GM08714 (cell line): Measurements from ENCODE around the gene ATP5F1A.
"Not testable (repeated sequence)": the region's sequence is repeated elsewhere in the genome, so short reads cannot be mapped to it uniquely, and the experiment has no call there.

Source experiments
- H3K4me3 ChIP-seq: fragments of 200-500 bp; sonication (Bioruptor generic); 2 replicates; pipeline ENCODE4 v1.5.1; 2014; ENCODE audit warnings: mild to moderate bottlenecking, low read length, inconsistent platforms
- ZNF274 ChIP-seq: IDR thresholded peaks from 2 replicates; pipeline ENCODE4 v1.6.1; 2012; ENCODE audit warnings: mild to moderate bottlenecking, low read depth, low read length

The ATP5F1A gene

DNA sequence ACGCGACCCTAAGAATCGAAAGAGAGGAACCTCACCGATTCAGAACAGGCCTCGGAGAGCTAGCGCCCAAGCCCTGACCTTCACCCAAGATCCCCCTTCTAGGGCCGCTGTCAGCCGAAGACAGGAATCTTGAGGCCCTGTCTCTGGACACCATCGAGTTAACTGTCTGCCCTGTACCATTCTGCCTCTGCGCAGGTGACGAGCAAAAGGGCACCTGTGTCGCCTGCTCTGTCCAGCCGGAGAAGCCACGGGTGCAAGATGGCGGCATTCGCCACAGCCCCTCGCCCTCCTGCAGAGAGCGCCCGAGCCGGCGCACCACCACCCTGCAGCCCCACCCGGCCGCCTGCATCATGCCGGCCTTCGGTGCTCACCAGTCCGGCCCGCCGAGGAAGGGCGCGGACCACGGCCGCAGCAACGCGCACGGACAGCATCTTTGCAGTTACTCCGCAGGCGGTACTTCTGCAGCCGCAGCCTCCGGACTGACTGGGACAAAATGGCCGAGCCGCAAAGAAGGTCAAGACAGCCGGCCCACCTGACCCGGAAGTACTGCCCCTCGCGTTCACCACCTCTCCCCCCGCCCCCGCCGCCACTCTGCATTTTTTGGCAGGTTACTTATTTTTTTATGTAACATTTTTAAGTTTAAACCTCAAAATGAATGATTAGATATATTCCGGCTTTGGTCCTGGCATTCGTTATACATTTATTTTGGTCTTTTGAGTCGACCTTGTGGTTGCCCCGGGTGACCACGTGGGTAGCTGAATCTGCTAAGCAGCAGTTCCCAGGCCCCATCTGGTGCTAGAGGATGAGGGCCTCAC, at the start of gene ATP5F1A:
Gene ATP5F1A, minus strand, starts transcription at position 496 of the 815 bp plus-strand sequence. Its CDS starts 65 bp downstream, at position 431.
- H3K4me3 ChIP-seq: peak within 1 kb of the TSS; percentile 89
- no peak for TF ChIP-seq ZNF274

GRCh38 chr18:46141199-46141598, 43.1 kb upstream of the ATP5F1A start:
- no peak overlapping the region for H3K4me3 ChIP-seq
- no peak for TF ChIP-seq ZNF274

- no peak overlapping the region for H3K4me3 ChIP-seq
- no peak for TF ChIP-seq ZNF274
Measured at GRCh38 chr18:46140173-46140572, 42.1 kb upstream of the ATP5F1A start.

DNA sequence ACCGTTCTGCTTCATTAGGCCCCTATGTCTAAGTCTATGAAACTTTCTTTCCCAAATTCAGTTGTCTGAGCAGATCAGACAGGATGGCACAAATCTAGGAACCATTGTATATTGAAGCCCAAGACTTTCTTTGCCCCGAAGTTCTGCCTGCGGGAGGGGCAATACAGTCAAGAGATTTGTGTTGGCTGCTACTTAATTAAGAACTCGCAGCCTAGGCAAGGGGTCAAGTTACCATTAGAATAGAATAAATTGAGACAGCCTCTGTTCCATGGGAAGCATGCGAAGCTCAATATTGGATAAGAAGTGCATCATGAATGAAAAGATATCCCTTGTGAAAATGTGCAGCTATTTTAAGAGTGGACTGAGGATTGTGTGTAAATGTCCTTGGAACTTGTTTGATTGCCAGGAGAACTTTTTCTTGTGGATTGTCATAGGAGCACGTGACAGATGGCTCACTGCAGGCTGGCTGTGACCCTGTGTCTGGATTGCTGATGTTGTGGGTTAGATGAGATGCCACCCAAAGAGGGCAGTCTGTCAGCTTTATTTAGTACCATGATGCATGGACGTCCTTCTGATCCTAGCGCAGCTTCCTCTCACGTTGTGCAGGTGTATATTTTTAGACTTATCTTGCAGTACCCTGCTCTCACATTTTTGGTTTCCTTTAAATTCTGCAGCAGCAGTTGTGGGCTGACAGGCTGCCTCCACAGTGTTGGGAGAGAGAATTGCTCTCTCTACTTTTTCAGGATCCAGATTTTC, 37.0 kb upstream of the ATP5F1A start:
- no peak for TF ChIP-seq ZNF274
- H3K4me3 ChIP-seq: no peak overlapping the region

- no peak overlapping the region for H3K4me3 ChIP-seq
- no peak for TF ChIP-seq ZNF274
Measured at GRCh38 chr18:46133534-46133933, 35.4 kb upstream of the ATP5F1A start.

DNA sequence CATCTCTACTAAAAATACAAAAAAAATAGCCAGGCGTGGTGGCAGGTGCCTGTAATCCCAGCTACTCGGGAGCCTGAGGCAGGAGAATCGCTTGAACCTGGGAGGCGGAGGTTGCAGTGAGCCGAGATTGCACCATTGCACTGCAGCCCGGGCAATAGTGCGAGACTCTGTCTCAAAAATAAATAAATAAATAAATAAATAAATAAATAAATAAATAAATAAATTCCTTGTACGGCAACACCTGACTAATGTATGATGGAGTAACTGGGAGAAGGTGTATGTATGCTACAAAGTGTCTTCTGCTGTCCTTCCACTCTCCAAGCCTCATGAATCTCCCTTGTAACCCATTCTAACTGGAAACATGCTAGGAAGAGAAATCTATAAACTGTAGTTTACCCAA, 32.5 kb upstream of the ATP5F1A start:
- H3K4me3 ChIP-seq: not testable (repeated sequence)

GRCh38 chr18:46130061-46130460, 32.0 kb upstream of the ATP5F1A start:
- TF ChIP-seq ZNF274: no peak

GRCh38 chr18:46126625-46127024, 28.5 kb upstream of the ATP5F1A start:
- H3K4me3 ChIP-seq: not testable (repeated sequence)

More at GRCh38 chr18:46130061-46130460, 32.0 kb upstream of the ATP5F1A start:
- no peak overlapping the region for H3K4me3 ChIP-seq

GRCh38 chr18:46113751-46114150, 15.7 kb upstream of the ATP5F1A start:
- no peak overlapping the region for H3K4me3 ChIP-seq
- no peak for TF ChIP-seq ZNF274

- TF ChIP-seq ZNF274: no peak
Measured at GRCh38 chr18:46110406-46110805, 12.3 kb upstream of the ATP5F1A start.

GRCh38 chr18:46109386-46109785, 11.3 kb upstream of the ATP5F1A start:
- H3K4me3 ChIP-seq: no peak overlapping the region
- no peak for TF ChIP-seq ZNF274

More at GRCh38 chr18:46110406-46110805, 12.3 kb upstream of the ATP5F1A start:
- H3K4me3 ChIP-seq: no peak overlapping the region

- H3K4me3 ChIP-seq: peak within 1 kb of the TSS; percentile 71
- no peak for TF ChIP-seq ZNF274
Measured at GRCh38 chr18:46104128-46104911, 6.2 kb upstream of the ATP5F1A start, which contains the start of gene HAUS1. Gene HAUS1, plus strand, starts transcription at chr18:46104385. Its CDS starts 27 bp downstream, at chr18:46104412.

GRCh38 chr18:46099463-46099862, 1.4 kb upstream of the ATP5F1A start:
- TF ChIP-seq ZNF274: no peak
- no peak overlapping the region for H3K4me3 ChIP-seq

GRCh38 chr18:46098616-46098933, 479 bp upstream of the ATP5F1A start:
- no peak for TF ChIP-seq ZNF274
- H3K4me3 ChIP-seq: peak overlapping the region; percentile 89; the same call in 1 of the 2 replicates

- no peak for TF ChIP-seq ZNF274
- H3K4me3 ChIP-seq: peak overlapping the region; percentile 89
Measured at GRCh38 chr18:46097431-46097800, 680 bp downstream of the ATP5F1A start.
